Adrenal gland (tissue), 5 donors: ENCODE data around the gene SV2A.

Source experiments
- CTCF ChIP-seq, 6 experiments: fragments of 450-650 bp in 4 of 6; fragments of 200-600 bp in 2 of 6; sonication (generic) in 1 of 6; IDR thresholded peaks; 1 replicate in 5 of 6; 2 replicates in 1 of 6; pipeline versions ENCODE4 v1.5.1 to v1.8.0; 2016 to 2021; ENCODE audit warnings: antibody characterized with exemption in 6 of 6, mild to moderate bottlenecking in 2 of 6, moderate library complexity in 1 of 6
- POLR2A ChIP-seq, 2 donors: fragments of 450-650 bp; IDR thresholded peaks; one replicate each; pipeline ENCODE4 v1.6.1; 2017; ENCODE audit warnings: antibody characterized with exemption in 2 of 2, mild to moderate bottlenecking in 2 of 2, moderate library complexity in 1 of 2
- donor health status: DM: no; HTN: no; CAD: no.

GRCh38 chr1:149967041-149967440 lies 49.4 kb upstream of the SV2A start:
- TF ChIP-seq CTCF (IDR thresholded peaks at IDR 0.05) (no peak), POLR2A (IDR thresholded peaks at IDR 0.05) (no peak)
